Neural cell (in vitro differentiated cells): ENCODE results near the gene SCO1. TPM values are rescaled to one million over a fixed set of nuclear protein-coding genes. Genes with fewer than 3 reads are reported as not detected.
"Not testable (repeated sequence)": the region's sequence is repeated elsewhere in the genome, so short reads cannot be mapped to it uniquely, and the experiment has no call there.

Experiments
- H2AFZ ChIP-seq: fragments of 200-600, 300-800 bp; sonication (generic), shearing (Covaris generic); 2 replicates; pipeline ENCODE4 v1.6.0; 2014; ENCODE audit warnings: low read depth, mild to moderate bottlenecking, antibody characterized with exemption, low read length, moderate library complexity
- H3F3A ChIP-seq: fragments of 200-600 bp; shearing (Covaris generic); 2 replicates; pipeline ENCODE4 v1.6.1; 2016; ENCODE audit warnings: mild to moderate bottlenecking, moderate library complexity, mixed read lengths, antibody characterized with exemption, low read length; ENCODE audit not compliant: insufficient read depth, poor library complexity, severe bottlenecking
- H3K27ac ChIP-seq: fragments of 200-600, 300-800 bp; sonication (generic), shearing (Covaris generic); 2 replicates; pipeline ENCODE4 v1.5.1; 2014; ENCODE audit warnings: mild to moderate bottlenecking, low read length, moderate library complexity
- H3K27me3 ChIP-seq: fragments of 300-800, 200-600 bp; sonication (generic), shearing (Covaris generic); 2 replicates; pipeline ENCODE4 v1.6.0; 2014; ENCODE audit warnings: mild to moderate bottlenecking, low read depth, low read length, moderate library complexity; ENCODE audit not compliant: insufficient read depth
- H3K36me3 ChIP-seq: fragments of 300-800, 200-600 bp; sonication (generic), shearing (Covaris generic); 2 replicates; pipeline ENCODE4 v1.5.1; 2014; ENCODE audit warnings: mild to moderate bottlenecking, antibody characterized with exemption, low read length, moderate library complexity; ENCODE audit not compliant: insufficient read depth
- H3K4me2 ChIP-seq: fragments of 300-800, 200-600 bp; sonication (generic), shearing (Covaris generic); 2 replicates; pipeline ENCODE4 v1.6.0; 2014; ENCODE audit warnings: mild to moderate bottlenecking, low read length
- H3K4me3 ChIP-seq: fragments of 300-800, 200-600 bp; sonication (generic), shearing (Covaris generic); 2 replicates; pipeline ENCODE4 v1.5.1; 2014; ENCODE audit warnings: mild to moderate bottlenecking, low read length, moderate library complexity
- H3K79me2 ChIP-seq: fragments of 200-600 bp; shearing (Covaris generic); replicated peaks from 2 replicates; pipeline ENCODE4 v1.6.0; 2014; ENCODE audit warnings: mild to moderate bottlenecking, low read length, moderate library complexity; ENCODE audit not compliant: insufficient read depth
- H3K9ac ChIP-seq: fragments of 300-800, 200-600 bp; sonication (generic), shearing (Covaris generic); 2 replicates; pipeline ENCODE4 v1.6.1; 2016; ENCODE audit warnings: mild to moderate bottlenecking, low read length, mixed read lengths
- H3K9me2 ChIP-seq: fragments of 200-600 bp; shearing (Covaris generic); 2 replicates; pipeline ENCODE4 v1.6.1; 2016; ENCODE audit warnings: mild to moderate bottlenecking, low read length, mixed read lengths; ENCODE audit not compliant: insufficient read depth
- H3K9me3 ChIP-seq: fragments of 200-600, 300-800 bp; sonication (generic), shearing (Covaris generic); 2 replicates; pipeline ENCODE4 v1.6.1; 2016; ENCODE audit warnings: mild to moderate bottlenecking, mixed run types, low read length, moderate library complexity, mixed read lengths
- H4K20me1 ChIP-seq: fragments of 200-600 bp; shearing (Covaris generic); 2 replicates; pipeline ENCODE4 v1.6.1; 2016; ENCODE audit warnings: mild to moderate bottlenecking, mixed run types; ENCODE audit not compliant: insufficient read depth
- CTCF ChIP-seq: fragments of 450-650 bp; IDR thresholded peaks from 2 replicates; pipeline ENCODE4 v1.5.1; 2014; ENCODE audit warnings: antibody characterized with exemption, mild to moderate bottlenecking, moderate library complexity; ENCODE audit not compliant: poor library complexity, severe bottlenecking
- EP300 ChIP-seq: fragments of 450-650 bp; conservative IDR thresholded peaks from 2 replicates; pipeline ENCODE4 v1.6.1; 2014; ENCODE audit warnings: antibody characterized with exemption, mild to moderate bottlenecking, moderate library complexity; ENCODE audit not compliant: poor library complexity, severe bottlenecking
- EZH2 ChIP-seq: fragments of 200-600, 300-800 bp; shearing (Covaris generic), sonication (generic); IDR thresholded peaks from 2 replicates; pipeline ENCODE4 v1.6.1; 2014; ENCODE audit warnings: antibody characterized with exemption, low read length, borderline replicate concordance, mild to moderate bottlenecking; ENCODE audit not compliant: insufficient read depth, poor library complexity, severe bottlenecking
- MXI1 ChIP-seq: fragments of 450-650 bp; conservative IDR thresholded peaks from 2 replicates; pipeline ENCODE4 v1.6.1; 2014; ENCODE audit warnings: antibody characterized with exemption, mild to moderate bottlenecking; ENCODE audit not compliant: poor library complexity, severe bottlenecking
- POLR2AphosphoS5 ChIP-seq: IDR thresholded peaks from 2 replicates; pipeline ENCODE4 v1.6.1; 2012
- RAD21 ChIP-seq: fragments of 450-650 bp; conservative IDR thresholded peaks from 2 replicates; pipeline ENCODE4 v1.6.1; 2014; ENCODE audit warnings: antibody characterized with exemption, mild to moderate bottlenecking, moderate library complexity
- REST ChIP-seq: IDR thresholded peaks from 2 replicates; pipeline ENCODE4 v1.6.1; 2012; ENCODE audit warnings: borderline replicate concordance
- SMC3 ChIP-seq: fragments of 450-650 bp; conservative IDR thresholded peaks from 2 replicates; pipeline ENCODE4 v1.6.1; 2014; ENCODE audit warnings: antibody characterized with exemption, mild to moderate bottlenecking, moderate library complexity; ENCODE audit not compliant: poor library complexity
- TAF1 ChIP-seq: IDR thresholded peaks from 2 replicates; pipeline ENCODE4 v1.6.1; 2012; ENCODE audit warnings: low read depth
- polyA plus RNA-seq: library from polyadenylated mRNA; depleted of rRNA; stranded (reverse); fragments of >200 nt; gene quantifications from 2 replicates; pipeline ENCODE4 v1.2.3, GENCODE V29; 2014

SCO1 gene
- polyA plus RNA-seq, 1 donor from 2014 or later: 28.8 TPM

DNA sequence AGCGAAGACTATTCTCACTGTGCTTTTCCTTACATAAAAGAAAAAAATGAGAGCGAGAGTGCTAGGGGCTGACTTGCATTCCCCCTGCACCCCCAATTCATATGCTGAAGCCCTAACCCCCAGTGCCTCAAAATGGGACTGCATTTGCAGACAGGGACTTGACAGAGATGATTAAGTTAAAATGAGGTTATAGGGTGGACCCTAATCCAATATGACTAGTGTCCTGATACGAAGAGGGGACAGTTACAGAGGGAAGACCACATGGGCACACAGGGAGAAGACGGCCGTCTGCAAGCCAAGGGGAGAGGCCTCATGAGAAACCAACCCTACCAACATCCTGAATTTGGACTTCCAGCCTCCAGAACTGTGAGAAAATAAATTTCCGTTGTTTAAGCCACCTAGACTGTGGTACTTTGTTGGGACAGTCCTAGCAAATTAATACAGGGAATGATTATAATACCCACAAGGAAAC lies 34.1 kb upstream of the SCO1 start:
- Histone ChIP-seq H4K20me1 (no peaks in the 10 kb centered on the region), H2AFZ (no peak overlapping the region), H3F3A (no peaks in the 10 kb centered on the region), H3K4me2 (no peak overlapping the region), H3K4me3 (no peak overlapping the region), H3K36me3 (no peaks in the 10 kb centered on the region), H3K27me3 (peaks cover 10% of the 10 kb centered on the region), H3K9ac (no peak overlapping the region), H3K9me3 (no peaks in the 10 kb centered on the region), H3K27ac (no peak overlapping the region), H3K9me2 (no peaks in the 10 kb centered on the region), H3K79me2 (no peaks in the 10 kb centered on the region)
- TF ChIP-seq RAD21: no peak
- TF ChIP-seq EZH2: no peak
- TF ChIP-seq CTCF: no peak
- no peak for TF ChIP-seq TAF1
- no peak for TF ChIP-seq MXI1
- TF ChIP-seq SMC3: no peak
- TF ChIP-seq EP300: no peak
- TF ChIP-seq REST: no peak
- TF ChIP-seq POLR2AphosphoS5: no peak

DNA sequence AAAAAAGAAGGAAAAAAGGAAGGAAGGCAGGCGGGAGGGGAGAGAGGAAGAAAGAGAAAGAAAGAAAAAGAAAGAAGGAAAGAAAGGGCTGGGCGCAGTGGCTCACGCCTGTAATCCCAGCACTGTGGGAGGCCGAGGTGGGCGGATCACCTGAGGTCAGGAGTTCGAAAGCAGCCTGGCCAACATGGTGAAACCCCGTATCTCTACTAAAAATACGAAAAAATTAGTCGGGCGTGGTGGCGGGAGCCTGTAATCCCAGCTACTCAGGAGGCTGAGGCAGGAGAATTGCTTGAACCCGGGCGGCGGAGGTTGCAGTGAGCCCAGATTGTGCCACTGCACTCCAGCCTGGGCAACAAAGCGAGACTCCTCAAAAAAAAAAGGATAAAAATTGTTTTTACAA lies 32.9 kb upstream of the SCO1 start:
- H3K9me3 ChIP-seq, H3F3A ChIP-seq, H3K27ac ChIP-seq, H3K79me2 ChIP-seq, H3K4me2 ChIP-seq, H4K20me1 ChIP-seq, H3K9me2 ChIP-seq, H3K9ac ChIP-seq, H3K36me3 ChIP-seq, H2AFZ ChIP-seq: not testable (repeated sequence)
- peaks cover 10% of the 10 kb centered on the region for H3K27me3 ChIP-seq
- peak overlapping the region; percentile 64 for H3K4me3 ChIP-seq
